Kidney glomerular epithelial cell (primary cell): ENCODE results near the gene PRKCH.
"Not testable (repeated sequence)": the region's sequence is repeated elsewhere in the genome, so short reads cannot be mapped to it uniquely, and the experiment has no call there.

Experiments
- DNase-seq: peaks from one replicate; lab custom pipeline; 2025; lab: John Stamatoyannopoulos, UW

The PRKCH gene

DNA sequence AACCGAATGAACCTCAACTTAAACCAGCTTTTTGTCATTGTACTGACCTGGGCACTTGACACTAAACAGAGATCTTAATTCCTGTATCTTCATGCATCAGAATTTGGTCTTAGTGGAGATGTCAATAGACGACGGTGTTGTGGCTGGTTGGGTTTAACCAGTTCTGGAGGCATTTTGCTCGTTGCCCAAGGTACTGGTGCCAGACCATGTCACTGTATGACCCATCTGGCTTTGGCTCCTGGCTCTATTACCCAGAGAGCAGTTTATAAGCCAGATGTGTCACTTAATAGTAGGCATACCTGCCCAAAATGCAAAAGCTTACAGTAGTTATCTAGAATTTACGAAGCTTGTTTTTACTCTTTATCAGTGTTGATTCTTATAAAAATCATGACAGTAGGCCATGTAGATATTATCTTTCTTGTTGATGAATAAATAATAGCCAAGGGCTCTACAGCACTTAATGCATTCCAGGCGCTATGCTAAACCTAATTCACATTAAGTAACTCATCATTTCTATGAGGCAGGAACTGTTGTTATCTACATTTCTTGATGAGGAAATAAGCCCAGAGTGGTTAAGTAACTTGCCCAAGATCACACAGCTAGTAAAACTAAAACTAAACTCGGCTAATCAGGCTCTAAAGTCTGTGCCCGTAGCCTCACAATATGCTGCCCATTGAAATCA is 194.2 kb downstream of the PRKCH start:
- no peak for DNase-seq

DNA sequence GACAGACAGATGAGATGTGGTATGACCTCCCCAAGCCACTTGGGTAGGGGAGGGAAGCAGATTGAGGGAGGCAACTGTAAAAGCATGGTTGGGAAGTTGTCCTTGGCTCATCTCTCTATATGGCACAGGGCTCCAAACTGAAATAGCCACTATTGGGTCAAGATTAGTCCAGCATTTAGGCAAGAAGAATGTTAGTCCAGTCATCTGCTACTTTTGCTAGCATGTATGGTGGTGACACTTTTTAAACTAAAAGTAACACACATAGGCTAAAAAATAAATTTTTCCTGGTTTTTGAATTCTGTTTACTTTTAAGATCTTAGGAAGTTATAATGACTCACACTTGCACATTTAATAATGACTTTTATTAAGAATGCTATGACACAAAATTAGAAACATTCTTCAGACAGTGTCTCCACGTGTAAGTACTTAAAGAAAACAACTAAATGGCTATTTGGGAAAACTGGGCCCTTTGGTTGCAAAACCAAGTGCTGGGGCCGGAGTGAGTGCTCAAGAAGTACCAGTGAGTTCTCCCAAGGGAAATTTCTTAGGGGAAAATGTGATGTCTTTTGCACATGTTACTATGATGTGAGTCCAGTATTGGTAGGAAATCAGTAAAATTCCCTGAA is 194.9 kb downstream of the PRKCH start:
- DNase-seq = no peak

DNA sequence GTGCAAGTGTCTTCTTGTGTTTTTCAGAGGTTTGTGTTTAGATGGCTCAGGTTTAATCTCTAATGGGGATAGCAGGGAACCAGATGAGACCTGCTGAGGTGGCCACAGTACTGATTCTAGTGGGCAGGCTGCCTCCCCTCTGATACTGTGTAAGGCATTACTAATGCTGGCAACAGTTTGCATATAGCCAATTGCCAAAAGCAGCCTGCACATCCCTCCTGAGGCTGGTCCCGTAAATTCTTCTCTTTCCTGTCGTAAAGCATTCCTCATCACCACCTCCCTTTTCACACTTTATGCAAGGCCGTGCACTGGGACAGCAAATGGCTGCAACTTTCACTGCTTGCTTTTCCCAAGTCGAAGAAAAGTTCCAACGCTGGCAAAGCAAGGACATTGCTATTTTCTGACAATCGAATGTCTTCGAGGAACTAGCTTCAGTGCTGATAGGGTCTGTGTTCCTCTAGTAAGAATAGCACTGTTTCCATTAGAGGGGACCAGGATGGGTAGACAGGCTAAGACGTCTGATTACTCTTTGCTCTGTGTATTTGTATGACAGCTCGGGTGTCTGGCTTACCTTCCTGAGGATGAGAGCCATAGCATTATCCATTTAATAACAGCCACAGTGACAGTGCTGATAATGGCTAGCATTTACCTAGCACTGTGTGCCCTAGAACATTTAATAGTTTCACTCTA is 195.7 kb downstream of the PRKCH start:
- DNase-seq = no peak

DNA sequence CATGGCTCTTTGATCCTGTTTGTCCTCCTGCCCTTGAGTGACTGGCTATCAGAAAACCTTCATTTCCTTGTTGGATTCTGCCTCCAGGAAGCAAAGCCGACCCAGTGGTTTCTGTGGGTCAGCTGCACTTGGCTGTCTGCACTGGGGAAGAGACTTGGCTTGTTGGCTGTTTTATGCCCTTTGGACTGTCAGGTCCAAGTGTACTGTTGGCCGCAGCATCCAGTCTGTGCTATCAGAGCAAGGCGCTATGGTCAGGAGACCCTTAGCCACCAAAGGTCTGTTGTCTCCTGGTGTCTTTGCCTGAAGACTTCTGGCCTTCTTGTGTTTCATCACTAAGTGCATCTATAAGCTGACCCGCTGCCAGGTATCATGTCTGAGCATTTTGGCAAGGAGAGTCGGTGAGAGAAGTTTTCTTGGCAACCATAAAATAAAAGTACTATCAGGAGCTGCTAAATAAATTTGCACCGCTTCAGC is 196.6 kb downstream of the PRKCH start:
- no peak for DNase-seq

DNA sequence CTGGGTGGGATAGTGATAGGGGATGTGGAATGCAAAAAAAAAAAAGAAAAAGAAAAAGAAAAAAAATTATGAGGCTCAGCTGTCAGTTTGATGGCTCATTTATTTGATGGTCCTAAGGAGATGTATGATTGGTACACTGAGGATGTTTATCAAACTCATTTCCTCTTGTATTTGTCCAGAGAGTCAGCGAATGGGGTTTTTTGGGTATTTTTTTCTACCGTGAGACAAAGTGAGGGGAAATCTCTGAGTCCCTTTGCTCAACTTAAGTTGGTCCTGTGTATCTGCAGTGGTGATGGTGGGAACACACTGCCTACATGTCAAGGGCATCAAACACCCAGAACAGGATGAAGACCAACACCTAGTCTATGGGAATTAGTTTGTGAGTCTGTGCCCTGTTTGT is 197.0 kb downstream of the PRKCH start:
- no peak for DNase-seq

DNA sequence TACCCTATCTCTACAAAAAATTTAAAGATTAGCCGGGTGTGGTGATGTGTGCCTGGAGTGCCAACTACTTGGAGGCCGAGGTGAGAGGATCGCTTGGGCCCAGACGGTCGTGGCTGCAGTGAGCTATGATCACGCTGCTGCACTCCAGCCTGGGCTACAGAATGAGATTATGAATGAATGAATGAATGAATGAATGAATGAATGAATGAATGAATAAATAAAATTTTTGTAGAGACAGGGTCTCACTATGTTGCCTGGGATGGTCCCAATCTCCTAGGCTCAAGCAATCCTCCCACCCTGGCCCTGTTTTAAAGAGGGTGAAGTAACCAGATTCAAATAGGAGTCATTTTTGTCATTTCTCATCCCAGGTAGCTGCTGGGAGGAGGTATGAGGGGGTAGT is 197.7 kb downstream of the PRKCH start:
- no peak for DNase-seq

DNA sequence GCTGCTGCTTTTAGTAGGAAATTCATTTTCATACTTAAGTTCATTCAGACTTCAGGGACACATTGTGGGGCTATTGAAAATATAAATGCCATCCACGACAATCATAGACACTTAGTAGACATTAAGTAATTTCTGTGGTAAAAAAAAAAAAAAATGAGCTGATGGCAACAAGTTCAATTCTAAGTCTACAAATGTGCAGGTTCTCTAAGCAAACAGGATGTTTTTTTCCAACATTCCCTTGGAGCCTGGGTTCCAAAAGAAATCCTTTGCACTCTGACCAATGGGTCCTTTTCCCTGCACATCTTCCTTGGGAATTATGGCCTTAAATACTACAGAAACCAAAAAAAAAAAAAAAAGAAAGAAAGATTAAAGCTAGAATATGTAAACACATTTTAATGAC is 198.4 kb downstream of the PRKCH start:
- DNase-seq = no peak

DNA sequence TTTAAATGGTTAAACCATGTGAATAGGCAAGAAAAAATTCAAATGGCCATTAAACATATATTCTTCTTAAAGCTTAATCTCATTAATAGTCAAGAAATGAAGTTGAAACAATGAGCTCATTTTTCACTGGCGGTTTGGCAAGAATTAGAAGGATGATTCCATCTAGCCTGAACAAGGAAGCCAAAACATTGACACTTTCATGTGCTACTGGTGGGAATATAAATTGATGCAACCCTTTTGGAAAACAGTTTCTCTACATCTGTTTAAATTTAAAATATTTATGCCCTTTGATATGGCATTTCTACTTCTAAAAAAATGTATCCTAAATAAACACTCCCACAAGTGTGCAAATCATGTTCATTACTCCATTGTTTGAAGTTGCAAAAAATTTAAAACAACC is 199.2 kb downstream of the PRKCH start:
- DNase-seq = no peak

DNA sequence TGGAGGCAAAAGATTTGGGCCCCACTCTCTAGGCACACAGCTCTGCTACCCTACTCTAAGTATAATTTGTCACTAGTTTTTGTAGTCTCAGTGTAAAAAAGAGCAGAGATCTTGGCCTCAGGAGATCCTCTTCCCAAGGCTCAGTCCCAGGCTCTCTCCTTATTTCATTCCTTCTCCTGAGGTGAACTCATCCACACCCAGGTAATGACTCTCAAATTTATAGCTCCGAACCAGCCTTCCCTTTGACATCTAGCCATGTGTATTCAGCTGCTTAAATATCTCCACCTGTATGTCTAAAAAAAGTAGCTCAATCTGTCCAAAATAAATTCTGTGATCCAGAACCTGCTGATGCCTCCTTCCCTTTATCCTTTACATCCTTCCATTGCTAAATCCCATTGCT is 200.4 kb downstream of the PRKCH start:
- no peak for DNase-seq

DNA sequence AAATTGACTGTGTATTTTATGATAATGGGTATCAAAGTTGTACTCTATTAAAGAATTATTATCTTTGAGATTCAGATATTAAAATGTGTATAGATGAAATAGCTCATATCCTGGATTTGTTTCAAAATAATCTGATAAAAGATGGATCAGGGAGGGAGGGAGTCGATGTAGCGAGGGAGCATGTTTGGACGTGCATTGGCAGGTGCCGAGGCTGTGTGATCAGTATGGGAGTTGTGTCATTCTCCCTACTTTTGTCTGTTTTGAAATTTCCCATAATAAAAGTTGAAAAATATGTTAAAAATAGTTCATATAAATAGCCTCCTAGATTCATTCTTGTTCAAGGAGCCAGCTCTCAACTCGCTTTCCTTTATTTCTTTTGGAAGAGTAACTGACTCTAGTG is 202.4 kb downstream of the PRKCH start:
- no peak for DNase-seq

DNA sequence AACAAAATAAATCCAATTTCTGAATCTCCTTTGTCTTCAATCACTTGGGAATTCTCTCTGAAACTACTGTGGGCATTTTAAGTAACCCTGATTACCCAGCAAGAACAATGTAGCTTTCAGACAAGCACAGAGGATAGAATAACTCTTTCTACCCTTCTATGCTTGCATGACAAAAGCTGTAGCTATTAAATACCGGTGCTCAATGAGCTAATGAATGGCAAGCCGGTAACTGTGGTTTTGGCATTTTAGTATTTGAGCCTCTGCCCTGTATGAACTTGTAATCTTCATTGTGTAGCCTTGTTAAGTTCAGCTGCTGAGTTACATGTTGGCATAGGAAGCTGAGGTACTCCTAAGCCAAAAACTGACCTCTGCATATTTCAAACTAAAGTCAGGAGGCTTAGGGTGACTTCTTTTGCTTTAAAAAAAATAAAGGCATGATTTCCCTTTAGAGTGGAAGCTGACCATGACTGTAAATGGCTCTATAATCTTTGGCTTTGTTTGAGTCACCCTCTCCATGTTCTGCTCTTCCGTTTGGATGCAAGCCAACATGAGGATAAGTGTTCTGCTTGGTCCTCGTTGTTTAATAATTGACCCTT is 202.9 kb downstream of the PRKCH start:
- DNase-seq = peak; percentile 98

DNA sequence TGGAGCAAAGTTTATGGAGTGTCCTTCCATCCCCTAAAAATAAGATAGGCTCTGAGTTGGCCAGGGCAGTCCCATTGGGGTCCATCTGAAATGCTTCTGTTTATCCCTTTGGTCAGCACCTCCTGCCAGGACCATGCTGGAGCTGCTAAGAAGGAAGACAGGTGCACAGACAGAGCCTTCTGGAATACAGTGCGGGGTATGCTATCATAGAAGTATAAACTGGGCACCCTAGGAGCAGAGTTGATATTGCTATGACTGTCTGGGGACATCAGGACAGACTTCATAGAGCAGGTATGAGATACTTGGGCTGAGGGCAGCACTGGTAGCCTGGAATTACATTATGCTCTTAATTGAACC is 203.5 kb downstream of the PRKCH start:
- no peak for DNase-seq

DNA sequence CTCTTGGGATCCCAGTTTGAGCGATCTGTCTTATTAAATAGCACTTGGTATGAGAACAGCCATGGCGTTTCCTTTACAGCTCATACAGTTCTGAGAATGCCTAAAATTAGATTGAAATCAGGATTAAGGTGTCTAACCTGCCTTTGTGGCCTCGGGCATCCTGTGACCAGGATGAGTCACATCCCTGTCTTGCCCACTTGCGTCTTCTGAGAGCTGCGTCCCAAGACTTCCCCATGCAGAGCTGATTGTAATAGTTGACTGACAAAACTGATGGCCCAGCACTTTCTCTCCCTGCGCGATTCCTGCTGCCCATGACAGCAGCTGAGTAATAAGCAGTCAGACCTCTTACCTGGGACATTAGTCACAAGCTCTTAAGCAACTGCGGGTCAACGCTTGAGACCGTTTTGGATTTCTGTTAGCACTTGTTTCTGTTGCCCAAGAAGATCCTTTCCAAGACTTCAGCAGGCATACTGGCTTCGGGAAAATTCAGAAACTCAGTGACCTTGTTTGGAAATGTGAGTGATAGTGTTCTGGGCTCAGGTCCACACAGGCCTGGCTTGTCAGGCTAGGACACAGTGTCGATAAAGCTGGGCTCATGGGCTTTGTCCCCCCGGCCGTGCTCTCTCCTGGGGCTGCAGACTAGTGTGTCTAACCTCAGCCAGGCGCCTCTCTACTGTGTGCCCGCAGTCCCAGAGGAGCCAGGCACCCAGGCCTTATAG is 204.1 kb downstream of the PRKCH start:
- DNase-seq = peak; percentile 94

DNA sequence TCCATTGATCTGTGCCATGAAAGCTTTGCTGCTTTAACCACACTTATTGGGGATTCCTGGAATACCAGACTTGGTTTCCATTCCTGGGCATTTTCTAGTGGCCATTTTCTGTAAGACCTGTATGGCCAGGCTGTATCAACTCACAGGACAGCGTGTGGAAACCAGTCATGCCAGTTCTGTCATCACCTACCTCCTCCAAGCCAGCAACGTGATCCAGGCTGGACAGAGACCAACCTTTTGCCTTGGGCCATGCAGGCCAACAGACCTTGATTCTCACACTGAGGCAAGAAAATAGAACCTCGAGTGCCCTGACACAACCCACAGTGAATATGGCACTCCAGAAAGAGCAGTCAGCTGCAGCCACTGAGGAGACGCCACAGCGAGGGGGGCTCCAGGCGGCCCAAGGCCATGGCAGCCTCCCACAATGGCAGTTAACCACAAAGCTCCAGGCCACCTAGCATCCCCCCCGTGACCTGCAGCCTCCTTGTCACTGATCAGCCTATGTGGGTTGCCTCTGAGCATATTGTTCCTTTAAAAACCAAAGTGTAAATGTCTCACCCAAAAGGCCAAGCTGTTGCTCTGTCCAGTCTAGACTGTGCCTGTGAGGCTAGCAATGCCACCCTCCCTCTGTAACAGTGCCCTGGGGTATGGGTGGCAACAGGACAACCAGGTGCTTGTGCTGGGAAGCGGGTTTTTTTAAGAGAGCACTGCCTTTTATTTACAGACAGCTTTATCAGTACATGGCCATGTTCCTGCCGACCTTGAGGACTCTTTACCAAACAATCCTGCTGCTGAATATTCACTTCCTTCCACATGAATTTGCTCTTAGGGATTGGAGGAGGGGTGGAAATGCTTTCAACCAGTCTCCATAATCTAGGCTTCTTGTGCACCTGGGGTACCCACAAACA is 205.3 kb downstream of the PRKCH start:
- DNase-seq = no peak

DNA sequence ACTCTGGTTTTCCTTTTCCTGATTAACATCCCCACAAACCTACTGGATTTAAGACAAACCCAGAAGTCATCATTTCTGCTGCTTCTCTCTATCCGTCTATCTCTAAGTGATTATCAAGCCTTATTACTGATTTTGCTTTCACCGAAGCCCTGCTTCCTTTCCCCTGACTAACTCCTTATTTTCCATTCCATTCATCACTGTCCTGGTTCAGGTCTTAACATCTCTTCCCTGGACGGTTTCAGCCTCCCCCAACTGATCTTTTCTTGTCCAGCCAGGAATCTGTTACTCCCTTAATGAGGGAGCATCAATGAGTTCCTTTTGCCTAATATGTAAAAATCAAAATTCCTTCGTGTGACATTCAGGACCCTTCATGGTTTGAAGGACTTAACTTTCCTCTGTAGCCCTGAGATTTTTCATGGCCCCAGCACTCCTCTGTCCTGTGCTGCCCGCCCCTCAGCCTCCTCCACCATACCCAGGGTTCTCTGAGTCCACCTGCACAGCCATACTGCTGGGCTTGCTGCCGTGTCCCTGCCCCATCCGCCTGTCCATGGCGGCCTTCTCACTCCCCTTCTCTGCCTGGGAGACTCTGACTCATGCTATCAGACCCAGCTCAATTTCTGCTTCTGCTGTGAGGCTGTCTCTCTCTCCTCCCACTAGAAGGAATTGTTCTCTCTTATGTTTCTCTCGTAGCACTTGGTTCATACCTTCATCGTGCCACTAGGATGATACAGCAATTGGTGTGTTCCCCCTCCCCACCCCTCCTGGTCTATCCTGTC is 206.1 kb downstream of the PRKCH start:
- peak; percentile 96 for DNase-seq

DNA sequence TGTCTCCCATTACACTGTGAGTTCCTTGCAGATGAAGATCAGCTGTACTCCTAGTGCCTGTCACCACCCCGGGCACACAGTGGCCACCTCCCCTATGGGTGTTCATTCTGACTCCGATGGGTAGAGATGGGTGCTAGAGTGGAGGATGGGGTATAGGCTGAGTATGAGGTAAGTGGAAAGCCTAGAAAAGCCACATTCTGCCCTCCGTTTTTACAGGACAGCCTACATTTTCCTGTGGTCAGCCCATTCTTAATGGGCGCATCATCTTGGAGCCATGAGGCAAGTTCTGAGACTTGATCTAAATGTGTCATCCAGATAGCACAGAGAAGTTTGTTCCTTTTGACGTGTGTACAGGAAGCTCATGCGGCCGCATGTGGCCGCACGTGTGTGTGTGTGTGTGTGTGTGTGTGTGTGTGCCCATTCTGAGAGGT is 207.2 kb downstream of the PRKCH start:
- no peak for DNase-seq

DNA sequence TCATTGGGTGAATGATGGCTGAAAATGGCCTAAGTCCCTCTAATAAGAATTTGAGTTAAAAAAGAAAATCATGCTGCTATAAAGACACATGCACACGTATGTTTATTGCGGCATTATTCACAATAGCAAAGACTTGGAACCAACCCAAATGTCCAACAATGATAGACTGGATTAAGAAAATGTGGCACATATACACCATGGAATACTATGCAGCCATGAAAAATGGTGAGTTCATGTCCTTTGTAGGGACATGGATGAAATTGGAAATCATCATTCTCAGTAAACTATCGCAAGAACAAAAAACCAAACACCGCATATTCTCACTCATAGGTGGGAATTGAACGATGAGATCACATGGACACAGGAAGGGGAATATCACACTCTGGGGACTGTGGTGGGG is 208.0 kb downstream of the PRKCH start:
- not testable (repeated sequence) for DNase-seq

DNA sequence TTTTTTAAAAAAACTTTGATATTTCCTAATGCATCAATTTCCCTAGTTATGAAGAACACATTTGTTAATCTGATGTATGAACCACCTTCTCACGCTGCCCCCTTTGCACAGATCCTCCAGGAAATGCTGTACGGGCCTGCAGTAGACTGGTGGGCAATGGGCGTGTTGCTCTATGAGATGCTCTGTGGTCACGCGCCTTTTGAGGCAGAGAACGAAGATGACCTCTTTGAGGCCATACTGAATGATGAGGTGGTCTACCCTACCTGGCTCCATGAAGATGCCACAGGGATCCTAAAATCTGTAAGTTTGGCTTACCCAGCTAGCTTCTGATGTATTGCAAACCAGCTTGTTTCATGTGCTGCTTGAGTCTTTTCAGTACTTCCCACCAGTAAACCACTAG is 208.9 kb downstream of the PRKCH start:
- no peak for DNase-seq

DNA sequence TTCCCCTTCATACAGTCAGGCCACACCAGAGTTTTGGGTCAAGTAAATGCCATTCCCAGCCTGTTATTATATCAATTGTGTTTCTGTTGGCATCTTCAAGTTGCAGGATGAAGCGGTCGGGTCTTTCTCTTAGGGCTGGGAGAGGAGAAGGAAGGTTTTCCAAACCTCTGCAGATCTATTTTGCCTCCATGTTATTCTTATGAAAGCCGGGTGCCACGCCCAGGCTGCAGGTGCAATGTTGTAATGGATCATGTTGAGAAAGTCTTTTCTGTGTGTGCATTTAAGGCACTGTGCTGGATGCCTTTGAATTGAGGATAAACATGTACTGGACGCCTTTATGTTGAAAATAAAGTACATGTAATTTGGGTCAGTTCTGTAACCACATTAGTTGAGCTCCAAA is 209.5 kb downstream of the PRKCH start:
- no peak for DNase-seq

DNA sequence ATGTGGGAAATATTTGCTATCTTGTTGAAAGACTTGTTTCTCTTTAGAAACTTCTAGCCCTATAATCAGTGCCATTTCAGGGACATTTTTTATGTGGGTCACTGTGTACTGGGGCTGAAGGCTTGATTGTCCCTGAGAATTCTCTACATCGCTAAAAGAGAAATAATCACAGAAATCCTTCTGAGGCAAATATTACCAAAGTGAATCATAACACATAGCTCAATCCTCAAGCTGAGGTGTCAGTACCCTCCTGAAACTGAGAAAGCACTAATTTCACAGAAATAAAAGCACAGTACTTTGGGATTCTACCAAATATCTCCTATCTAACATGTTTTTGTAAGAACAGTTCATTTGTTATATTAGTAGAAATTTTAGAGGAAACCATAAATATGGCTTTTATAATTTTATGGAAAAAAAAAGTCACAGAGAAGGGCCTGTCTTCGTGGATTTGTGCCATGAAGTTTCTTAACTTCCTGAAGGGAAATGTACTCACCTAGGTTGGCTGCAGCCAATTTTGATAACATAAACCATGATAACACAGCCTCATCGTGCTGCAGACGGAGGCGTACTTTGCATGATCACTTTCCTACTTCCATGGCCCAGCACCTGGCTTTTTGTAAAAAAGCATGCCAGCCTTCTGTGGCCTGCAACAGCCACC is 210.2 kb downstream of the PRKCH start:
- DNase-seq = no peak
